HEK293 (cell line): ENCODE measurements around the gene DLG2.

ENCODE experiments used
- CTCF ChIA-PET: fragments of 350-600 bp; formaldehyde crosslinking; extraction: SDS; loops from one replicate; lab custom pipeline; 2021; ENCODE audit warnings: antibody characterized with exemption; lab: Yijun Ruan, JAX
- POLR2A ChIA-PET: fragments of 300-600 bp; formaldehyde crosslinking; extraction: SDS; loops from one replicate; lab custom pipeline; 2020; ENCODE audit warnings: antibody characterized with exemption, inconsistent platforms; lab: Yijun Ruan, JAX
- H3K27ac ChIP-seq: fragments of 200-500 bp; sonication (Bioruptor generic); 2 replicates; pipeline ENCODE4 v1.5.1; 2014; ENCODE audit warnings: low read depth, low read length, control low read depth, inconsistent platforms; ENCODE audit errors: extremely low read depth
- H3K36me3 ChIP-seq, 2 experiments: fragments of 200-500 bp in 1 of 2; sonication (Bioruptor generic) in 1 of 2; 1 replicate in 1 of 2; 2 replicates in 1 of 2; pipeline ENCODE4 v1.5.1; 2014 to 2017; ENCODE audit warnings: inconsistent platforms in 2 of 2, low read length in 2 of 2; ENCODE audit not compliant: control insufficient read depth in 2 of 2, insufficient read depth in 1 of 2
- H3K4me1 ChIP-seq: fragments of 200-500 bp; sonication (Bioruptor generic); 2 replicates; pipeline ENCODE4 v1.5.1; 2014; ENCODE audit warnings: mild to moderate bottlenecking, low read length, inconsistent platforms; ENCODE audit not compliant: control insufficient read depth, insufficient read depth
- H3K4me3 ChIP-seq: 2 replicates; pipeline ENCODE4 v1.5.1; 2011; ENCODE audit warnings: low read depth, mild to moderate bottlenecking, control low read depth, low read length, moderate library complexity
- H3K9me3 ChIP-seq: fragments of 200-500 bp; sonication (Bioruptor generic); 2 replicates; pipeline ENCODE4 v1.5.1; 2014; ENCODE audit warnings: low read depth, low read length, inconsistent platforms; ENCODE audit not compliant: control insufficient read depth, insufficient read depth
- BCL6B ChIP-seq: fragments of 450-650 bp; formaldehyde crosslinking; IDR thresholded peaks from 2 replicates; pipeline ENCODE4 v1.5.1; 2017; ENCODE audit warnings: missing biosample characterization, missing genetic modification characterization
- HOXA7 ChIP-seq: sonication (generic); formaldehyde crosslinking; IDR thresholded peaks from 2 replicates; pipeline ENCODE4 v1.8.1; 2022; ENCODE audit warnings: missing genetic modification reagents, borderline replicate concordance
- KLF10 ChIP-seq: fragments of 450-650 bp; IDR thresholded peaks from 2 replicates; pipeline ENCODE4 v1.5.1; 2018; ENCODE audit warnings: missing biosample characterization, mild to moderate bottlenecking, missing genetic modification characterization
- ZBTB1 ChIP-seq: fragments of 450-650 bp; formaldehyde crosslinking; IDR thresholded peaks from 2 replicates; pipeline ENCODE4 v1.5.1; 2016; ENCODE audit warnings: missing biosample characterization, missing genetic modification characterization
- ZBTB7A ChIP-seq: fragments of 450-650 bp; formaldehyde crosslinking; IDR thresholded peaks from 2 replicates; pipeline ENCODE4 v1.5.1; 2016; ENCODE audit warnings: low read depth, missing biosample characterization, missing genetic modification characterization
- ZFP69B ChIP-seq: fragments of 450-650 bp; formaldehyde crosslinking; IDR thresholded peaks from 2 replicates; pipeline ENCODE4 v1.5.1; 2016; ENCODE audit warnings: missing biosample characterization, missing genetic modification characterization
- ZNF114 ChIP-seq: fragments of 450-650 bp; formaldehyde crosslinking; IDR thresholded peaks from 2 replicates; pipeline ENCODE4 v1.5.0; 2017; ENCODE audit warnings: missing biosample characterization, missing genetic modification characterization
- ZNF416 ChIP-seq: fragments of 450-650 bp; formaldehyde crosslinking; IDR thresholded peaks from 2 replicates; pipeline ENCODE4 v1.5.1; 2016; ENCODE audit warnings: missing biosample characterization, missing genetic modification characterization
- ZNF433 ChIP-seq: fragments of 450-650 bp; formaldehyde crosslinking; IDR thresholded peaks from 2 replicates; pipeline ENCODE4 v1.5.1; 2016; ENCODE audit warnings: missing biosample characterization, missing genetic modification characterization, low read depth
- ZNF555 ChIP-seq: fragments of 450-650 bp; formaldehyde crosslinking; conservative IDR thresholded peaks from 2 replicates; pipeline ENCODE4 v1.5.1; 2017; ENCODE audit warnings: missing biosample characterization, mild to moderate bottlenecking, missing genetic modification characterization, inconsistent platforms
- ZNF621 ChIP-seq: fragments of 450-650 bp; formaldehyde crosslinking; IDR thresholded peaks from 2 replicates; pipeline ENCODE4 v1.5.1; 2017; ENCODE audit warnings: missing biosample characterization, missing genetic modification characterization
- ZNF701 ChIP-seq: fragments of 450-650 bp; formaldehyde crosslinking; IDR thresholded peaks from 2 replicates; pipeline ENCODE4 v1.5.1; 2016; ENCODE audit warnings: missing biosample characterization, missing genetic modification characterization
- TF ChIP-seq, protein P1 (sequence below): fragments of 450-650 bp; formaldehyde crosslinking; IDR thresholded peaks from 2 replicates; pipeline ENCODE4 v1.5.1; 2017; ENCODE audit warnings: missing biosample characterization, missing genetic modification characterization
- TF ChIP-seq, protein P2 (sequence below): fragments of 450-650 bp; formaldehyde crosslinking; IDR thresholded peaks from 2 replicates; pipeline ENCODE4 v1.5.1; 2016; ENCODE audit warnings: missing biosample characterization, missing genetic modification characterization, low read depth
- TF ChIP-seq, protein P3 (sequence below): fragments of 450-650 bp; formaldehyde crosslinking; IDR thresholded peaks from 2 replicates; pipeline ENCODE4 v1.5.1; 2016; ENCODE audit warnings: missing biosample characterization, missing genetic modification characterization
- TF ChIP-seq, protein P4 (sequence below): fragments of 450-650 bp; formaldehyde crosslinking; IDR thresholded peaks from 2 replicates; pipeline ENCODE4 v1.5.1; 2016; ENCODE audit warnings: missing biosample characterization, missing genetic modification characterization, borderline replicate concordance
- TF ChIP-seq, protein P5 (sequence below): fragments of 450-650 bp; formaldehyde crosslinking; IDR thresholded peaks from 2 replicates; pipeline ENCODE4 v1.5.1; 2016; ENCODE audit warnings: missing biosample characterization, missing genetic modification characterization, borderline replicate concordance

The DLG2 gene

DNA sequence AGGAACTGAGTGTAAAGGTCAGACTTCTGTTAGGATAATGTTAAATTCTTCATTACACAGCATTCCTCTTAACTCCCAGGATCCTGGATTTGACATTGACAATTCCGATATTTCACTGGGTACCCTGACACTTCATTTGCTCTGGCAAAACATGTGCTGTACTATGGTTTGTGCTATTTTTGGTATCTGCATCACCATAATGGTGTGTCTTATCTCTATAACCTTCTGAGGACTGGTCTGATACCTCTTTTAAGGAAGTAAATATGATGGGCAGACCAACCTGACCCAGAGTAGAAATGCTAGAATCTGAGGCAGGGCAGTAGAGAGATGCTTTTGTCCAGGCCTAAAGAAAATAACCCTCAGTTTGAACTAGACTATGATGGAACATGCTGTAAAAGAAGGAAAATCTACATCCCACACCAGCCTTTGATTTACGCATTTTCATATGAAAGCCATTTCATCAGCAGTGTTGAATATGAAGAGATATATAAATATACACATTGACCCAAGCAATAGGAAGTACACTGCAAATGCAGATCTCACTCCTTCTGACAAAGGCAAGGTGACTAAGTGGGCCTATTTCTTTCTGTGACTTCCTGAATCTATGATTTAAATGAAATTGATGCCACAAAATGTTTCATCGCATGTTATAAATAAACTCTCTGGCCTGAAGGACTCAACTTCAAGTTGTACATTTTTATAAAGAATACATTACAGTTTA, 966.7 kb downstream of the DLG2 start:
- TF ChIP-seq, protein P1, sequence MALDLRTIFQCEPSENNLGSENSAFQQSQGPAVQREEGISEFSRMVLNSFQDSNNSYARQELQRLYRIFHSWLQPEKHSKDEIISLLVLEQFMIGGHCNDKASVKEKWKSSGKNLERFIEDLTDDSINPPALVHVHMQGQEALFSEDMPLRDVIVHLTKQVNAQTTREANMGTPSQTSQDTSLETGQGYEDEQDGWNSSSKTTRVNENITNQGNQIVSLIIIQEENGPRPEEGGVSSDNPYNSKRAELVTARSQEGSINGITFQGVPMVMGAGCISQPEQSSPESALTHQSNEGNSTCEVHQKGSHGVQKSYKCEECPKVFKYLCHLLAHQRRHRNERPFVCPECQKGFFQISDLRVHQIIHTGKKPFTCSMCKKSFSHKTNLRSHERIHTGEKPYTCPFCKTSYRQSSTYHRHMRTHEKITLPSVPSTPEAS (tag by site-specific recombination), result no peak
- TF ChIP-seq ZBTB1 (tag by site-specific recombination), result no peak
- no peak for TF ChIP-seq ZNF114
- TF ChIP-seq, all 188 proteins: peak for 0
- ChIA-PET POLR2A (no interaction called here), CTCF (no interaction called here)
- no peaks in the 10 kb centered on the region for H3K4me1 ChIP-seq
- H3K4me3 ChIP-seq, result no peak overlapping the region
- no peaks in the 10 kb centered on the region for H3K36me3 ChIP-seq
- no peak overlapping the region for H3K27ac ChIP-seq
- no peaks in the 10 kb centered on the region for H3K9me3 ChIP-seq

GRCh38 chr11:84655712-84656111, 971.4 kb downstream of the DLG2 start:
- no peaks in the 10 kb centered on the region for H3K9me3 ChIP-seq
- ChIA-PET CTCF (no interaction called here), POLR2A (no interaction called here)
- no peak overlapping the region for H3K4me3 ChIP-seq
- H3K4me1 ChIP-seq, result no peaks in the 10 kb centered on the region
- H3K27ac ChIP-seq, result no peak overlapping the region
- TF ChIP-seq, protein P2, sequence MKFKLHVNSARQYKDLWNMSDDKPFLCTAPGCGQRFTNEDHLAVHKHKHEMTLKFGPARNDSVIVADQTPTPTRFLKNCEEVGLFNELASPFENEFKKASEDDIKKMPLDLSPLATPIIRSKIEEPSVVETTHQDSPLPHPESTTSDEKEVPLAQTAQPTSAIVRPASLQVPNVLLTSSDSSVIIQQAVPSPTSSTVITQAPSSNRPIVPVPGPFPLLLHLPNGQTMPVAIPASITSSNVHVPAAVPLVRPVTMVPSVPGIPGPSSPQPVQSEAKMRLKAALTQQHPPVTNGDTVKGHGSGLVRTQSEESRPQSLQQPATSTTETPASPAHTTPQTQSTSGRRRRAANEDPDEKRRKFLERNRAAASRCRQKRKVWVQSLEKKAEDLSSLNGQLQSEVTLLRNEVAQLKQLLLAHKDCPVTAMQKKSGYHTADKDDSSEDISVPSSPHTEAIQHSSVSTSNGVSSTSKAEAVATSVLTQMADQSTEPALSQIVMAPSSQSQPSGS (tag by site-specific recombination), result no peak
- TF ChIP-seq KLF10 (tag by site-specific recombination) (no peak), HOXA7 (no peak), BCL6B (tag by site-specific recombination) (no peak), ZBTB7A (no peak)
- no peaks in the 10 kb centered on the region for H3K36me3 ChIP-seq

- Histone ChIP-seq H3K27ac (no peak overlapping the region), H3K4me3 (no peak overlapping the region), H3K9me3 (no peaks in the 10 kb centered on the region), H3K36me3 (no peaks in the 10 kb centered on the region), H3K4me1 (no peaks in the 10 kb centered on the region)
- ChIA-PET POLR2A (no interaction called here), CTCF (interaction anchor here (1.0 to 1.2 kb wide), 2 partner anchors 11 to 92 kb away, joined by 4 read pairs; no protein-coding TSS in a partner anchor)
- TF ChIP-seq ZFP69B (no peak), ZNF701 (tag by site-specific recombination) (no peak), ZNF433 (tag by site-specific recombination) (no peak), ZNF555 (no peak), ZNF621 (no peak), ZNF416 (tag by site-specific recombination) (no peak)
- TF ChIP-seq, protein P3, sequence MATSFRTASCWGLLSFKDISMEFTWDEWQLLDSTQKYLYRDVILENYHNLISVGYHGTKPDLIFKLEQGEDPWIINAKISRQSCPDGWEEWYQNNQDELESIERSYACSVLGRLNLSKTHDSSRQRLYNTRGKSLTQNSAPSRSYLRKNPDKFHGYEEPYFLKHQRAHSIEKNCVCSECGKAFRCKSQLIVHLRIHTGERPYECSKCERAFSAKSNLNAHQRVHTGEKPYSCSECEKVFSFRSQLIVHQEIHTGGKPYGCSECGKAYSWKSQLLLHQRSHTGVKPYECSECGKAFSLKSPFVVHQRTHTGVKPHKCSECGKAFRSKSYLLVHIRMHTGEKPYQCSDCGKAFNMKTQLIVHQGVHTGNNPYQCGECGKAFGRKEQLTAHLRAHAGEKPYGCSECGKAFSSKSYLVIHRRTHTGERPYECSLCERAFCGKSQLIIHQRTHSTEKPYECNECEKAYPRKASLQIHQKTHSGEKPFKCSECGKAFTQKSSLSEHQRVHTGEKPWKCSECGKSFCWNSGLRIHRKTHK (tag by site-specific recombination), result no peak
- TF ChIP-seq, protein P4, sequence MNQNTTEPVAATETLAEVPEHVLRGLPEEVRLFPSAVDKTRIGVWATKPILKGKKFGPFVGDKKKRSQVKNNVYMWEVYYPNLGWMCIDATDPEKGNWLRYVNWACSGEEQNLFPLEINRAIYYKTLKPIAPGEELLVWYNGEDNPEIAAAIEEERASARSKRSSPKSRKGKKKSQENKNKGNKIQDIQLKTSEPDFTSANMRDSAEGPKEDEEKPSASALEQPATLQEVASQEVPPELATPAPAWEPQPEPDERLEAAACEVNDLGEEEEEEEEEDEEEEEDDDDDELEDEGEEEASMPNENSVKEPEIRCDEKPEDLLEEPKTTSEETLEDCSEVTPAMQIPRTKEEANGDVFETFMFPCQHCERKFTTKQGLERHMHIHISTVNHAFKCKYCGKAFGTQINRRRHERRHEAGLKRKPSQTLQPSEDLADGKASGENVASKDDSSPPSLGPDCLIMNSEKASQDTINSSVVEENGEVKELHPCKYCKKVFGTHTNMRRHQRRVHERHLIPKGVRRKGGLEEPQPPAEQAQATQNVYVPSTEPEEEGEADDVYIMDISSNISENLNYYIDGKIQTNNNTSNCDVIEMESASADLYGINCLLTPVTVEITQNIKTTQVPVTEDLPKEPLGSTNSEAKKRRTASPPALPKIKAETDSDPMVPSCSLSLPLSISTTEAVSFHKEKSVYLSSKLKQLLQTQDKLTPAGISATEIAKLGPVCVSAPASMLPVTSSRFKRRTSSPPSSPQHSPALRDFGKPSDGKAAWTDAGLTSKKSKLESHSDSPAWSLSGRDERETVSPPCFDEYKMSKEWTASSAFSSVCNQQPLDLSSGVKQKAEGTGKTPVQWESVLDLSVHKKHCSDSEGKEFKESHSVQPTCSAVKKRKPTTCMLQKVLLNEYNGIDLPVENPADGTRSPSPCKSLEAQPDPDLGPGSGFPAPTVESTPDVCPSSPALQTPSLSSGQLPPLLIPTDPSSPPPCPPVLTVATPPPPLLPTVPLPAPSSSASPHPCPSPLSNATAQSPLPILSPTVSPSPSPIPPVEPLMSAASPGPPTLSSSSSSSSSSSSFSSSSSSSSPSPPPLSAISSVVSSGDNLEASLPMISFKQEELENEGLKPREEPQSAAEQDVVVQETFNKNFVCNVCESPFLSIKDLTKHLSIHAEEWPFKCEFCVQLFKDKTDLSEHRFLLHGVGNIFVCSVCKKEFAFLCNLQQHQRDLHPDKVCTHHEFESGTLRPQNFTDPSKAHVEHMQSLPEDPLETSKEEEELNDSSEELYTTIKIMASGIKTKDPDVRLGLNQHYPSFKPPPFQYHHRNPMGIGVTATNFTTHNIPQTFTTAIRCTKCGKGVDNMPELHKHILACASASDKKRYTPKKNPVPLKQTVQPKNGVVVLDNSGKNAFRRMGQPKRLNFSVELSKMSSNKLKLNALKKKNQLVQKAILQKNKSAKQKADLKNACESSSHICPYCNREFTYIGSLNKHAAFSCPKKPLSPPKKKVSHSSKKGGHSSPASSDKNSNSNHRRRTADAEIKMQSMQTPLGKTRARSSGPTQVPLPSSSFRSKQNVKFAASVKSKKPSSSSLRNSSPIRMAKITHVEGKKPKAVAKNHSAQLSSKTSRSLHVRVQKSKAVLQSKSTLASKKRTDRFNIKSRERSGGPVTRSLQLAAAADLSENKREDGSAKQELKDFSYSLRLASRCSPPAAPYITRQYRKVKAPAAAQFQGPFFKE (tag by site-specific recombination), result no peak
- TF ChIP-seq, protein P5, sequence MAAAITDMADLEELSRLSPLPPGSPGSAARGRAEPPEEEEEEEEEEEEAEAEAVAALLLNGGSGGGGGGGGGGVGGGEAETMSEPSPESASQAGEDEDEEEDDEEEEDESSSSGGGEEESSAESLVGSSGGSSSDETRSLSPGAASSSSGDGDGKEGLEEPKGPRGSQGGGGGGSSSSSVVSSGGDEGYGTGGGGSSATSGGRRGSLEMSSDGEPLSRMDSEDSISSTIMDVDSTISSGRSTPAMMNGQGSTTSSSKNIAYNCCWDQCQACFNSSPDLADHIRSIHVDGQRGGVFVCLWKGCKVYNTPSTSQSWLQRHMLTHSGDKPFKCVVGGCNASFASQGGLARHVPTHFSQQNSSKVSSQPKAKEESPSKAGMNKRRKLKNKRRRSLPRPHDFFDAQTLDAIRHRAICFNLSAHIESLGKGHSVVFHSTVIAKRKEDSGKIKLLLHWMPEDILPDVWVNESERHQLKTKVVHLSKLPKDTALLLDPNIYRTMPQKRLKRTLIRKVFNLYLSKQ (tag by site-specific recombination), result no peak
Observed at GRCh38 chr11:84648471-84648870, 978.7 kb downstream of the DLG2 start.
